H1 (cell line): ENCODE measurements around the gene EHHADH. TPM values are rescaled to one million over a fixed set of nuclear protein-coding genes. Genes with fewer than 3 reads are reported as not detected.

Experiments
- CEBPB ChIP-seq: IDR thresholded peaks from 2 replicates; pipeline ENCODE4 v1.6.1; 2012; ENCODE audit warnings: low read depth, low read length
- EP300 ChIP-seq, 2 experiments: IDR thresholded peaks; 1 replicate in 1 of 2; 2 replicates in 1 of 2; pipeline ENCODE4 v1.6.1; 2011 to 2012; ENCODE audit warnings: low read depth in 2 of 2, low read length in 2 of 2, mild to moderate bottlenecking in 2 of 2, borderline replicate concordance in 1 of 2, inconsistent platforms in 1 of 2, moderate library complexity in 1 of 2
- FOSL1 ChIP-seq: IDR thresholded peaks from 2 replicates; pipeline ENCODE4 v1.6.1; 2011; ENCODE audit warnings: mild to moderate bottlenecking, low read depth, low read length, moderate library complexity; ENCODE audit not compliant: insufficient read depth
- SP2 ChIP-seq: IDR thresholded peaks from 2 replicates; pipeline ENCODE4 v1.6.1; 2012; ENCODE audit warnings: mild to moderate bottlenecking, low read length, inconsistent platforms
- SRF ChIP-seq: IDR thresholded peaks from 2 replicates; pipeline ENCODE4 v1.6.1; 2011; ENCODE audit warnings: mild to moderate bottlenecking, low read depth, low read length, moderate library complexity
- polyA plus RNA-seq, 7 experiments: library from polyadenylated mRNA; depleted of rRNA in 3 of 7; stranded (reverse) in 5 of 7; unstranded in 2 of 7; fragments of >200 nt in 5 of 7; fragments of 200-250 nt in 2 of 7; gene quantifications; 1 replicate in 5 of 7; 2 replicates in 1 of 7; 4 replicates in 1 of 7; pipeline versions ENCODE4 v1.2.1 to v1.2.3, GENCODE V29; 2011 to 2013; ENCODE audit warnings: missing spikeins in 2 of 7, mixed read lengths in 2 of 7
- total RNA-seq: library from RNA; stranded (reverse); fragmentation: NEBNext Ultra II Directional; extraction: Animal tissue kit (Norgen Biotek cat#: 25700); gene quantifications from 2 replicates; pipeline ENCODE4 v1.2.1, GENCODE V29; 2021

The EHHADH gene
- total and polyA plus RNA-seq, 2 of the 8 experiments (the other 6 are each of a cell fraction or from before 2014, with no cell fraction given) = 1.4 to 3.5 TPM

DNA sequence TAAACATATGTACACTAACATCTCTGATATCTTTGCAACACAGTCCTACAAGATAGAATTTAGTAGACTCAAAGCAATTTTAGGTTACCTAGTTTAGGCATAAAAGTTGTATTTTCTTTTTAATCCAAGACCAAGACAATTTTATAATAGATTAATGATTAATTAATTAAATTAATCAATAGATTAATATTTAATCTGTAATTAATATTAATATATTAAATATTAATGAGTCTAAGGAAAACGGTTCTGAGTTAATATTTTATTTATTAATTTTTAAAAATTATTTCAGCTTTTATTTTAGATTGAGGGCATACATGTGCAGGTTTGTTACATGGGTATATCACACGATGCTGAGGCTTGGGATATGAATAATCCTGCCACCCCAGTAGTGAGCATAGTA lies 49.0 kb downstream of the EHHADH start (continued):
- TF ChIP-seq EP300 (IDR thresholded peaks at IDR 0.05; ENCODE audit: borderline replicate concordance in 1 of 2, low read depth in 2 of 2, low read length in 2 of 2) = no peak
- TF ChIP-seq FOSL1 = no peak
- no peak for TF ChIP-seq SRF
- TF ChIP-seq SP2 = no peak
- TF ChIP-seq CEBPB = no peak
- TF ChIP-seq, all 59 proteins: peak for 0
